NCI-H2196 (cell line): ENCODE results near the gene PTPRJ.

Experiments
- DNase-seq: peaks from one replicate; lab custom pipeline; 2025; ENCODE audit not compliant: unreplicated experiment; lab: John Stamatoyannopoulos, UW

The PTPRJ gene

DNA sequence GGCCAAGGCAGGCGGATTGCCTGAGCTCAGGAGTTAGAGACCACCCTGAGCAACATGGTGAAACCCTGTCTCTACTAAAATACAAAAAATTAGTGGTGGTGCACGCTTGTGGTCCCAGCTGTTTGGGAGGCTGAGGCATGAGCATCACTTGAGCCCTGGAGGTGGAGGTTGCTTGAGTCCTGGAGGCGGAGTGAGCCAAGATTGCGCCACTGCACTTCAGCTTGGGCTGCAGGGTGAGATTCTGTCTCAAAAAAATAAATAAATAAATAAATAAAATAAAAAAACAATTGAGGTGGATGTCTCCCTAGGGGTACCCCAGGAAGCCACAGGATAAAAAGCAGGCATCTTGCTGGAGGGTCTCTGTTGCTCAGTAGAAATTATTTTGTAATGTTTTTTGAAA, 14.1 kb downstream of the PTPRJ start:
- no peak for DNase-seq

DNA sequence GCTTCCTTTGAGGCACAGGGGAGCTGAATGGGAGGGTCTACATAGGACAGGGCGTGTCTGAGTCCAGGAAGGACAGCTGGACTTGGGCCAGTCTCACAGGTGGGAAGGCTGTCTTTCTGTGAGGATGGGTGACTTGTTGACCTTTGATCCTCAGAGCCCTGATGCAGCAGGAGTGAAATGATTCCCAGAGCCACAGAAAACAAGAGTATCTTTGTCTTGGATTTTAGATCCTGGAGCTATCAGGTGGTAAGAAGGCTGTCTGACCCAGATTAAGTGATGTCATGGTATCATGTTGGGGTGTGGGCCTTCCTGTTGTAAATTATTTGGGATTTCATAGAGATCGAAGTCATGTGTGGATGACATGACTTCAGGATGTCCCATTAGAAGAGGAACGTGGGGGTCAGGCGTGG, 15.0 kb downstream of the PTPRJ start:
- no peak for DNase-seq

DNA sequence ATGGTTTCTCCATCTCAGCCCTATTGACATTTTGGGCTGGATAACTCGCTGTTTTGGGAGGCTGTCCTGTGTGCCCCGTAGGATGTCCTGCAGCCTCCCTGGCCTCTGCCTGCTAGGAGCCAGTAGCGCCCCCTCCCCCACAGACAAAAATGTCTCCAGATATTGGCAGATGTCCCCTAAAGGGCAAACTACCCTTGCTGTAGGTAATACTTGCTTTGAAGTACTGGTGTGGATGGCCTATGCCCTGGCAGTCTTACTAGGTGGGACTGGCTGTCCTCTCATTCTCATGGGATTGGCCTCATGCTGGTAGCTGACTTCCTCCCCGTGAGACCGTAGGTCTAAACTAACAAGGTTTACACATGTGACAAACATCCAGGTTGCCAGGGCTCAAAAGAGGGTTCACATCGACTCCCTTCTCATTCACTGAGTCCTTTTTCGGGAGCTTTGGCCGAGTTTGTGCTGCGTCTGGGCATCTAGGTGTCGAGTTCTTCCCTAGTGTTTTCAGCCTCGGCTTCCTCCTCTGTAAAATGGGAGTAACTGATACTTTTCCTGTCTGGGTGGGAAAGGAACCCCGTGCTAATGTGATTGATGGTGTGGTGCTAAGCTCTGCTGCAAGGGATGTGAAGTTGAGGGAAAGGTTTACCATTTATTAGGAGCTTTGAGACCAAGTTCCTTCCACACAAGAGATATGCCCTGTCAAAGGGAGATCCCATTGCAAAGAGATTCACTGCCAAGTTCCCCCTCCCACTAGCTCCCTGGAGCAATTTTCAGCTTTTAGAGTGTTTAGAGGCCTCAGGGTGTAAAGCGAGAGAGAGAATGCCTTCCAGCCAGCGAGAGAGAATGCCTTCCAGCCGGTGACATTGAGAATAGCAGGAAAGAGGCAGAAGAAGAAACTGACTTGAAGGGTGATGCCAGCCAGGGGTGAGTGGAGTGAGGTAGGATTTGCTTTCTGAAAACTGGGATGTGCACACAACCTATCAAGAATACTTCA, 17.0 kb downstream of the PTPRJ start:
- no peak for DNase-seq

DNA sequence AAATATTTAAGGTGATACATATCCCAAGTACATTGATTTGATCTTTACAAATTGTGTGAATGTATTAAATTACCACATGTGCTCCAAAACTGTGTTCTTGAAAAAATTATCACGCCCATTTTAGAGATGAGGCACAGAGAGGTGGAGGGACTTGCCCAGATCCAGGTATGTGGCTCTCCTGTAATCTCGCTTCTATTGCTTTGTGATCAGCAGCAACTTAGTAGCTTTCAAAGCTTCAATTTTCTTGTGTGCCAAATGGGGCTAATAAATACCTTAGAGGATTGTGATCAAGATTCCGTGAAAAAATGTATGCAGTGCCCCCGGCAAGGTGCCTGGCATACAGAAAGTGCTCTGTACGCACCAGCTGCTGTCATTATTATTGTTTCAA, 18.0 kb downstream of the PTPRJ start:
- DNase-seq = no peak

DNA sequence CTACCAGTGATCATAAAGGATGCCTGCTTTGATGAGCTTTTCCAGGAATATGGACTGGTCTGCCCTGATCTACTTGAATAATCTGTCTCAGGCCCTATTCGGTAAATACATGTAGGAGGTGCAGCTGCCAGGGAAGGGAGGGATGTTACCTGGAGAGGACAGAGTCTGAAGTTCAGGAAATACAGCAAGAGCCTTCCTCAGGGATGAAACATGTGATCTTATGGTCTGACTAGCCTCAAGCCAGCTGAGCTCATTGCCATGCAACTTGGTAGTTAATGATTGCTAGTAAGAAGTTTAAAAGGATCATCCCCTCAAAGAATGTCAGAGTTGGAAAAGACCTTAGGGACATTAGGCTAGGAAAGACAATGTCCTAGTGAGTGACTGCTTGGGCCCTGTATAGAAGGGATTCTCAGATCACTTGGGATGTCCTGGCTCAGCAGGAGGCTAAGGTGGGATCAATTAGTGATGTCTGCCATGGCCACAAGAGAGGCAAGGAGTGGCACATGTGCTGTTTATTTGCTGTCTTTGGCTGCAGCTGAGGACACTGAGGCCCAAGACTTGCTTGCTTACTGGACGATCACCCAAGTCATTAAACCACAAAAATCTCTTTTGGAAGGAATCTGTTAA, 18.5 kb downstream of the PTPRJ start:
- no peak for DNase-seq

DNA sequence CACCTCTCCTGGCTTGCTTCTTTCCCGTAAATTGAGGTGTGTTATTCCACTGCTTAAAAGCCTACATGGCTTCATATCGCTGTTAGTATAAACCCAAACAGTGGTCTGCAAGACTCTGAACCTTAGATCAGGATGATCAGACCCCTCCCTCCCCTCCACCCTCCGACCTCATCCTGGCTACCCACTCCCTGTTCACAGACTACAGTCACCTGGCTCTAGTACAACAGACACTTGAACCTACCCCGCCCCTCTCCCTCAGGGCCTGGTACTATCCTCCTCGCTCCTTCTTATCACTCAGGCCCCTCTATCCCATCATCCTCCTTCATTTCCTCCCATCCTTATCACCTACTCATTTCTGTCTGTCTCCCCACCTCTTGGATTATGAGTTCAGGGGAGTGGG, 20.1 kb downstream of the PTPRJ start:
- DNase-seq = no peak

DNA sequence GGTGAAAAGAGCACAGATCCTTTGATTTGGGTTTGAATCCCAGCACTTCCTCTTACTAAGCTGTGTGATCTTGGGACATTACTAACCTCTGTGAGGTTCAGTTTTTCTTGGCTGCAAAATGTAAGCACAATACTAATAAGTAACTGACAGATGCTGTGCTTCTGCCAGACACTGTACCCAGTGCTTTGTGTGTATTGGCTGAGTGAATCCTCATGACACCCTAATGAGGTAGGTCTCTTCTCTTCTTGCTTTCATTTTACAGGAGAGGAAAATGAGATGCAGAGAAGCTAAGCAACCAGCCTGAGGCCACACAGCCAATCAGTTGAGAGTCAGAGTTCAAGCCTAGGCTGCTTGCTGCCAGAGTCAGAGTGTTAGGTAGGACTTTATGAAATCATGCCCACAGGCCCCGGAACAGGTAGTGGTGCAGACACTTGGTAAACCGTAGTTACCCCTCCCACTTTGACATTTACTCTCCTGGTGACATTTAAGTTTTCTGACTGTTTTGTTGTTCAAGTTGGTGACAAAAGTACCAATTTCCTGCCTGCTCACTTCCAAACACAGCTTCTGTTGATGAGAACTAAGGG, 21.2 kb downstream of the PTPRJ start:
- DNase-seq = peak; percentile 22

DNA sequence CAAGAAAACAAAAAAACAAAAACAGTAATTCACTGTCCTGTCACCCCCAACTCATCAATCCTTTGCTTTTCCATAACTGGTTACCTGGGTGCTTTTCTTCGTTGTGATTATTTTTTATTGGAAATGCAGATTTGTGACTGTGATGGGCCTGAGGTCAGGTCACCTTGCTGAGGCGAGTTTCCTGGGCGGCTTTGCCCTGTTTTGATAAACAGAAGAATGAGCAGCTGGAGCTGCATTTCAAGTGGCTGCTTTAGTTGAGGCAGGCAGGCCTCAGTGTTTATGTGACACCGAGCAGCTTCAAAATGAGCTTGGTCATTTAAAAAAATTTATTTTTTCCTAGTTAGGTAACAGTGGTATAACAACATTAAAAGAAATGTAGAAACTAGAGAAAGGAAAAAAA, 22.2 kb downstream of the PTPRJ start:
- no peak for DNase-seq

DNA sequence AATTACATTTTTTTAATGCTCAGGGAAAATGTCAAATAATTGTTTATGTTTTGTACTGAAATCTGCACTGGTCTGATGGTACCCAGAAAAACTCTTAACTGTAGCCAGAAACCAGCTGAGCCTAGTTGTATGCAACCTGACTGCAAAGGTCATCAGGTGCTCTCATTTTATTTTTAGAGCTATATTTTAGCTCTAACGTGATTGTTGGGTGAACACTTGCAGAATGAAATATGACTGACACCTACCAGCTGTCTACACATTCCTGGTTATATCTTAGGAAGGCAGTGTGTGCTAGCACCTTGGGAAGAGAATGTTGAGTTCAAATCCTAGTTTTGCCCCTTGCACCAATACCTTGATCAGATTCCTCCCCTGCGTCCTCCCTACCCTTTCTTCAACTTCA, 23.6 kb downstream of the PTPRJ start:
- no peak for DNase-seq

DNA sequence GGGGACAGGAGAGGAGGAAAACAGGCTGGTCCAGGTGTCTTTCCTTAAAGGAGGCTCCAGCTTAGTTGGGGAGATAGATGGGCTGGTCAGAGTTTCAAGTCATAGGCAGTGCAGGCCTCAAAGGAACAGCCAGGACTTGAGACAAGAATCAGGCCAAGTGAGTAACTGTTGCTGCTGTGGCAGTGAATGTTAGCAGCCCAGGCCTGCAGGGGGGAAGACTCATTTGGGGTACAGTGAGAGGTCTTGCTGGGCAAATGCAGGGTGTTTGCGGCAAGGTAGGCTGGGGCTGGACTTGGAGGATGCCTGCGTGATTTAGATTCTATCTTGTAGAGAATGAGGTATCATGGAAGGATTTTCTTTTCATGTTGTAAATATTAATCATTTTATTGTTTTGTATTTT, 24.1 kb downstream of the PTPRJ start:
- DNase-seq = no peak

DNA sequence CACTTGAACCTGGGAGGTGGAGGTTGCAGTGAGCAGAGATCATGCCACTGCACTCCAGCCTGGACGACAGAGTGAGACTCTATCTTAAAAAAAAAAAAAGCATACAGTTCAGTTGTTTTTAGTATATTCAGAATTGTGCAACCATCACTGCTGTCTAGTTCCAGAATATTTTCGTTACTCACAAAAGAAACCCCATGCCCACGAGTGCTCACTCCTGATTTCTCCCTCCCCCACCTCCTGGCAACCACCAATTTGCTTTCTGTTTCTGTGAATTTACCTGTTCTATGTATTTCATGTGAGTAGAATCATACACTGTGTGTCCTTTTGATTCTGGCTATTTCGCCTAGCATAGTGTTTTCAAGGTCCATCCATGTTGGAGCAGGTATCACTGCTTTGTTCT, 24.8 kb downstream of the PTPRJ start:
- DNase-seq = no peak

DNA sequence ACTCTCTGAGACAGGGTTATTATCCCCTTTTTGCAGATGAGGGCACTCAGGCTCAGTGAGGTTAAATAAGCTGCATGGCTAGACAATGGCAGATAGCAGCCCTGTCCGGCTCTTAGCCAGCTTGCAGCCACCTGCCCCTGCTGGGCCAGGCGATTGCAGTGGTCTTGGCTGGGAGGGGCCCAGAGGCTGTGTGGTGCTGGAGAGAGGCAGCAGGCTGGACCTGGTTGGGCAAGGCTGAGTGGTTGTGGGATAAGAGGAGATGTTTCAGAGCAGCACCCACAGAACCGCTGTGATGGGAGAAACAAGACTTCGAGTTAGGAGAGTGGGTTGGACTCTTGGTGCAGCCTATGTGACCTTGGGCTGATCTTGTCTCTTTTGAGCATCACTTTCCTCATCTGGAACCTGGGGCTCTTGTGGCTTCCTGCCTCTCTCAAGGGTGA, 25.5 kb downstream of the PTPRJ start:
- DNase-seq = peak; percentile 48

DNA sequence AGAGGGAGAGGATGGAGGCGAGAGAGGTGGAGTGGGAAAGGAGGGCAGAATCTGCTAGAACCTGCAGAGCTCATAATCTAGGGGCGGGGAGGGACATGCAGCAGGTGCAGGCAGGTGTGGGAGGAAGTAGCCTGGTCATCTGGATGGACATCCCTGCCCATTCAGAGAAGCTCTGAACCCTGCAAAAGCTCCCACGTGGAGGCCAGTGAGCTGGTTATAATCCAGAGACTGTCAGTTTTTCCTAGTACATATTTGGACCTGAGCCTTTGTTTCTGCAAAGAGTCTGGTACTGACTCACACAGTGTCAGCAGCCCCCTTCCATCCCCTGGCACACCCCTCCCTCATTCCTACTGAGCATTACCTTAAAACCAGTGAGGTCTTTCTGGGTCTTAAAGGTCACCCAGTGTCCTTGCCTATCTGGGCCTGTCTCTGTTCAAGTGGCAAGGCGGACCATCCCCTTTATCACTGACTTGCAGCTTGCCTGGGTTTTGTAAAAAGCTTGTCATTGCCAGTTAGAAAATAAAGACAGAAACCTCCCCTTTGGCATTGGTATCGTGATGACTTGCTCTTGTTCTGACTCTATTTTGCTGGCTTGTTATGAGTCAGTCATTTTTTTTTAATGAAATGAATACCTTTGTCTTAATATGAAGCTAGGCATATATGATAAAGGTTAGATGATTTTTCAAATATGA, 26.1 kb downstream of the PTPRJ start:
- peak; percentile 46 for DNase-seq

DNA sequence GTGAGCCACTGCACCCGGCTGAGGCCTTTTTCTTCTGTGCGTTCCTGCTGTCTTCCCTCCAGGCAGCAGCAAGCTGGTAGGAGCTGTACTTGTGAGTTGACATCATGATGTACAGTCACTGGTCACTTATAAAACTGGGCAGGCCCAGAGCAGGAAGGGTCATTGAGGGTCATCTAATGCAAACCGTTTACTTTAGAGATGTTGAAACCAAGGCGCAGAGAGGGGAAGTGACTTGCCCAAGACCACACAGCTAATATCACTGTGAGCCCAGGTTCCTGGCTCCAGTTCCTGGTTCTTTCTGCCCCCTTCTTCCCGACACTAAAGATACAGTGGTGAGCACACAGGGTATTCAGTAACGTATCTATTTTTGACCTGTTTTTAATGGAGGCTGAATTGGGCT, 27.3 kb downstream of the PTPRJ start:
- no peak for DNase-seq

DNA sequence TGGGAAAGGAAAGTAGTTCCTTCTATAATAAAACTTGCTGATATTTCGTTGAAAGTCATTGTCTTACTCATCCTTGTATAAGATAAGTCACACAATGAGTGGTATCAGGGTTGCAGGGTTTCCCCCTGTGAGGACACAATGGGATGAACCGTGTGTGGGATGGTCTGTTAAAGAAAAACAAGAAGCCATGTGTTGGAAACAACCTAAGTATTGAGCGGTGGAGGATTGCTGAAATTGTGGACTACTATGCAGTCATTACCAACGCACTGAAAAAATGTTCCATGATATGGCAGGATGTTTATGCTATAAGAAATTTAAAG, 28.6 kb downstream of the PTPRJ start:
- DNase-seq = no peak

DNA sequence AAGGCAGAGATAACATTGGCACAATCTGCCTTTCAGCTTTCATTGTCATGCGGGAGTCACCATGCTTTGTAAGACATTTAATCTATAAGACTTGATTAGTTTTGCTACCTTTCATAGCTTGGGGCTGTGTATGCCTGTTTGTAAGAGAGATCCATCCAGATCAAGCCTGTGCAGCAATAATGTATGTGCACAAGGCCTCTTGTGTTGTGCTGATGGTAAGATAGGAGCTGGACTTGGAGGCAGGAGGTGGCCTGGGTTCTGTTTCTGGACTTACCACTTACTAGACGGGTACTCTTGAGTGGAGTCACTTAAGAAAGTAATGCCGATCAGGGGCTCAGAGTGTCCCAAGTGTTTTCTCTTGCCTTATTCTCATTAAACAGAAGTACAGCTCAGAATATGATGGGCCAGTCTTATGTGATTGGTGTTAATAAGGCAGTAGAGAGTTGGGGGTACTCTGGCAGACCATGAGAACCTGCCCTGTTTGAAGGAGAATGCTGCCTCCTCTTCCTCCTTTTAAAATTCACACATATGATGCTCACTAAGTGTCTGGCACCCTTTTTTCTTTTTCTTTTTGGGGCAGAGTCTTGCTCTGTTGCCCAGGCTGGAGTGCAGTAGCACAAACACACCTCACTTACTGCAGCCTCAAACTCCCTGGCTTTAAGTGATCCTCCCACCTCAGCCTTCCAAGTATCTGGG, 30.9 kb downstream of the PTPRJ start:
- no peak for DNase-seq

DNA sequence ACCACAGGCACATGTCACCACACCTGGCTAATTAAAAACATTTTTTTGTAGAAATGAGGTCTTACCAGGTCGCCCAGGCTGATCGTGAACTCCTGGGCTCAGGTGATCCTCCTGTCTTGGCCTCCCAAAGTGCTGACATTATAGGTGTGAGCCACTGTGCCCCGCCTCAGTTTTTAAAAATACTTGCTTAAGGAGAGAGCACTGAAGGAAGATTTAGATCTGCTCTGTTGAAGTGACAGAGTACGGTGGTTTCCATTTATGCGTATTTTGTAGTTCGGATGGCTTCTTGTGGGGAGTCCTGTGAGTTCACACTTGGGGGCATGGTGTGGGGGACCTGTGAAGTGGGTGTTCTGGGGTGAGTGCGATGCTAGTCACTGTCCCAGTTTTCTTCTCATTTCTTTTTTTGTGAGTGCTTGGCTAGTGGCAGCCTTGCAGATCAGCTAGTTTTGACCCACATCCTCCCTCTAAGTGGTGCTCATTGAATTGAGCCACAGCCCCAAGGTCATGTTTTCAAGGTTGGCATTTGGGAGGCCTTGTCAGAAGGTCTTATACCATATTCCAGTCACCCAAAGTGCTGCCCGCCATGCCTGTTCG, 31.5 kb downstream of the PTPRJ start:
- DNase-seq = no peak

DNA sequence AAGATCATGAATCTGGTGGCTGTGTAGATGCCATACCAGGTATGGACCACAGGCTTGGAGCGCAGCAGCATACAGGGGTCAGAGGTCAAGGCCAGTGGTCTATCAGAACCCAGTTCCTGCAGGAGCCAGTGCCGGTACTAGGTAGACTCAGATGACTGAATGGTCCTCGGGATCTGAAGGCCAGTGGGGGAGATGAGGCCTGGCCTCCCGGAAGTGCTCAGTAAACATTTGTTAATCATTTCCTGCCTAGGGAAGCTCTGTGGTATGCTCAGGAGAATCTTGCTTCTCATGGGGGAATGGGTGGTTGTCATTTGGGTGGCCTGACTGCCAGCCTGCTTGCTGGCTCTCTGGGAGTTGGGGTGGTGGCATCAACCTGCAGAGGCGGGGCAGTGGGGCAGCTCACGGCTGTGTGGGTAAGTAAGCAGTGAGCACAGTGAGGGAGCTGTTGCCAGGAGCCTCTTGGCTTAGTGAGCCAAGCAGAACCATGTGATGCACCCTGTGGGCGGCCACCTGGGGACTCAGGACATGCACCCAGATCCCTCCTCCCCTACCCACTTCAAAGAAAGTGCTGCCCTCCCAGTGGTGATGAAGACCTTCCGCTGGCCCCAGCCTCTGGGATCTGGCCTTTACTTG, 33.0 kb downstream of the PTPRJ start:
- DNase-seq = peak; percentile 62

DNA sequence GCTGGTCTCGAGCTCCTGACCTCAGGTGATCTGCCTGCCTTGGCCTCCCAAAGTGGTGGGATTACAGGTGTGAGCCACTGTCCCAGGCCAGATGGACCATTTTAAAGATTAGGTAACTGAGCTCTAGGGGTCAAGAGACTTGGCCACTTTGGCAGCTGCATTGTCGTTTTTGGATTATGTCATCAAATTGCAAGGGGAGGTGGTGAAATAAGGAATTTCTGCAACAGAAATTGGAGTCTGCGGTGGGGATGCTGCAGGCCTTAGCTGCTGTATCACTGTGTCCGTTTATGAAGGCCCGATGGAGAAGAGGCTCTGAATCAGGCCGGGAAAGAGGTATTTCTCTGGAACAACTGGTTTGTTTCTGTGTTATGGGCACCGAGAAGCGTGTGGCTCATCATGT, 34.6 kb downstream of the PTPRJ start:
- no peak for DNase-seq
